Suprapubic skin (tissue), 4 donors: ENCODE results near the gene PLPP1. TPM values are rescaled to one million over a fixed set of nuclear protein-coding genes. Genes with fewer than 3 reads are reported as not detected.

Experiments used
- DNase-seq, 2 donors: peaks; one replicate each; pipeline ENCODE4 v3.0.0-alpha.2; 2019; ENCODE audit warnings: low spot score in 2 of 2
- H3K27ac ChIP-seq: fragments of 200-600 bp; sonication (generic); one replicate; pipeline ENCODE4 v1.5.1; 2019
- H3K27me3 ChIP-seq: fragments of 200-600 bp; sonication (generic); one replicate; pipeline ENCODE4 v1.5.1; 2019
- H3K36me3 ChIP-seq: fragments of 200-600 bp; sonication (generic); one replicate; pipeline ENCODE4 v1.5.1; 2019
- H3K4me1 ChIP-seq: fragments of 200-600 bp; sonication (generic); one replicate; pipeline ENCODE4 v1.5.1; 2019
- H3K4me3 ChIP-seq: fragments of 200-600 bp; sonication (generic); one replicate; pipeline ENCODE4 v1.5.1; 2019; ENCODE audit warnings: mild to moderate bottlenecking
- H3K9me3 ChIP-seq: fragments of 200-600 bp; sonication (generic); one replicate; pipeline ENCODE4 v1.5.1; 2019
- EP300 ChIP-seq: sonication (generic); formaldehyde crosslinking; IDR thresholded peaks from one replicate; pipeline ENCODE4 v1.6.1; 2017; ENCODE audit warnings: antibody characterized with exemption
- POLR2A ChIP-seq, 2 donors: fragments of 450-650 bp; IDR thresholded peaks; one replicate each; pipeline ENCODE4 v1.6.1; 2017; ENCODE audit warnings: antibody characterized with exemption in 2 of 2, mild to moderate bottlenecking in 2 of 2, moderate library complexity in 2 of 2
- POLR2AphosphoS5 ChIP-seq, 3 donors: sonication (generic); formaldehyde crosslinking; IDR thresholded peaks; one replicate each; pipeline ENCODE4 v1.6.1; 2017; ENCODE audit warnings: antibody characterized with exemption in 3 of 3
- WGBS: methylation state at CpG from one replicate; pipeline ENCODE4 v1.1.5; 2018; 5-methylcytosine and 5-hydroxymethylcytosine counted together
- total RNA-seq, 4 donors: library from RNA; depleted of rRNA; stranded (reverse); fragments of >200 nt; gene quantifications; one replicate each; pipeline ENCODE4 v1.1.0, GENCODE V29; 2016
- TF ChIP-seq, protein P1 (sequence below), 2 donors: fragments of 200-600 bp in 1 of 2; fragments of 450-650 bp in 1 of 2; sonication (generic) in 1 of 2; IDR thresholded peaks; one replicate each; pipeline ENCODE4 v1.5.1; 2016 to 2019; ENCODE audit warnings: antibody characterized with exemption in 2 of 2, mild to moderate bottlenecking in 1 of 2, moderate library complexity in 1 of 2

The PLPP1 gene
- total RNA-seq, 4 donors from 2014 or later = 57.8 to 81.6 (median 69.1) TPM

DNA sequence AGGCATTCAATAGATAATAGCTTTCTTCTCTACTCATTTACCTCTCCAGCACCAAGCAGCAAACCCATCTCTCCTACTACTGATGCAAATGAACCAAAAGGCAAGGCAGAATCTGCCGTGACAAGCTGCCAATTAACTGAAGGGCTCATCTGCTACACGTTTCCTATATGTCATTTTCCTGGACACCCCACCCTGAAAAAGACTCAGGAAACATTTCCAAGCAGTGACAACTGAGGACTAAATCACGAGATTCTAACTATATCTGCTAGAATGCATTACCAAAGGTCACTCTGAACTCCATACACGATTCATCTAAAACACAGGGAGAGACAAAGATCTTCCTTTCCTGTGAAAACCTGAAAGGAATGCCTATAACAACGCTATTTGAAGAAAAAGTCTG lies 12.9 kb downstream of the PLPP1 start:
- Histone ChIP-seq H3K4me1 (peaks cover 27% of the 10 kb centered on the region), H3K27ac (no peak overlapping the region), H3K9me3 (no peaks in the 10 kb centered on the region), H3K36me3 (no peaks in the 10 kb centered on the region), H3K27me3 (no peaks in the 10 kb centered on the region), H3K4me3 (no peak overlapping the region)
- TF ChIP-seq, protein P1, sequence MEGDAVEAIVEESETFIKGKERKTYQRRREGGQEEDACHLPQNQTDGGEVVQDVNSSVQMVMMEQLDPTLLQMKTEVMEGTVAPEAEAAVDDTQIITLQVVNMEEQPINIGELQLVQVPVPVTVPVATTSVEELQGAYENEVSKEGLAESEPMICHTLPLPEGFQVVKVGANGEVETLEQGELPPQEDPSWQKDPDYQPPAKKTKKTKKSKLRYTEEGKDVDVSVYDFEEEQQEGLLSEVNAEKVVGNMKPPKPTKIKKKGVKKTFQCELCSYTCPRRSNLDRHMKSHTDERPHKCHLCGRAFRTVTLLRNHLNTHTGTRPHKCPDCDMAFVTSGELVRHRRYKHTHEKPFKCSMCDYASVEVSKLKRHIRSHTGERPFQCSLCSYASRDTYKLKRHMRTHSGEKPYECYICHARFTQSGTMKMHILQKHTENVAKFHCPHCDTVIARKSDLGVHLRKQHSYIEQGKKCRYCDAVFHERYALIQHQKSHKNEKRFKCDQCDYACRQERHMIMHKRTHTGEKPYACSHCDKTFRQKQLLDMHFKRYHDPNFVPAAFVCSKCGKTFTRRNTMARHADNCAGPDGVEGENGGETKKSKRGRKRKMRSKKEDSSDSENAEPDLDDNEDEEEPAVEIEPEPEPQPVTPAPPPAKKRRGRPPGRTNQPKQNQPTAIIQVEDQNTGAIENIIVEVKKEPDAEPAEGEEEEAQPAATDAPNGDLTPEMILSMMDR (IDR thresholded peaks at IDR 0.05) = no peak
- no peak for TF ChIP-seq POLR2A (IDR thresholded peaks at IDR 0.05)
- no peak for TF ChIP-seq EP300
- TF ChIP-seq POLR2AphosphoS5 (IDR thresholded peaks at IDR 0.05) = no peak
- WGBS = 40% methylated on average over 5 of the region's 5 CpGs
- DNase-seq = no peak

DNA sequence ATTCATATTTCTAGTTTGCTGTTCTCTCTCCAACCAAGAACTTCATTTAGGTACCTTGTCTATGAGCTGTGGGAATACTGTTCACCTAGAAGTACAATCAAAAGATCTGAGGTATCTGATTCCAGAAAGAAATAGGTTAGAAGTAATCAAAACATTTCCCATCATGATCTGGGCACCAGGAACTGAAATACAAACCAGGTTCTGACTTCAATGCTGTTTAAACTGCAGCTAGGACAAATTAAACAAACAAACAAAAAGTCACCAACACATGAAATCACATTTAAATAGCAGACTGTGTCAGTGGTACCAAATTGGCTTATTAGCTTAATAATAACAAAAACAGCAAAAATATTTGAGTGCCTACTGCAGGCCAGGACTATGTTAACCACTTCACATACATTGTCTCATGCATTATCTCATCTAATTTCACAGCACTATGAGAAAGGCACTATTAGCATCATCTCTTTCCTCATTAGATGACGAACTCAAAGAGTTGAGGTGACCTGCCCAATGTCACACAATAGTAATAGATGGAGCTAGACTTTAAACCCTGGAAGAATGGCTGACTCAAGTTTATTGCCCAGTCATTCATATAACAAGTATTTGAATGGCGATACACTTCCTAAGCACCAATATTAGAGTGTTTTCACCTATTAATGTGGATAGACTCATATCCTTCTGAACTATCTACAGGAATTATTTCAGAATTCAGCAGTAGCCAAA lies 14.5 kb downstream of the PLPP1 start:
- DNase-seq = no peak
- Histone ChIP-seq H3K4me1 (peaks cover 26% of the 10 kb centered on the region), H3K27ac (no peak overlapping the region), H3K4me3 (no peak overlapping the region), H3K36me3 (no peaks in the 10 kb centered on the region), H3K9me3 (no peaks in the 10 kb centered on the region), H3K27me3 (no peaks in the 10 kb centered on the region)
- TF ChIP-seq, protein P1 (IDR thresholded peaks at IDR 0.05) = no peak
- TF ChIP-seq EP300 (no peak), POLR2AphosphoS5 (IDR thresholded peaks at IDR 0.05) (no peak), POLR2A (IDR thresholded peaks at IDR 0.05) (no peak)
- 94% methylated on average over 2 of the region's 2 CpGs for WGBS

DNA sequence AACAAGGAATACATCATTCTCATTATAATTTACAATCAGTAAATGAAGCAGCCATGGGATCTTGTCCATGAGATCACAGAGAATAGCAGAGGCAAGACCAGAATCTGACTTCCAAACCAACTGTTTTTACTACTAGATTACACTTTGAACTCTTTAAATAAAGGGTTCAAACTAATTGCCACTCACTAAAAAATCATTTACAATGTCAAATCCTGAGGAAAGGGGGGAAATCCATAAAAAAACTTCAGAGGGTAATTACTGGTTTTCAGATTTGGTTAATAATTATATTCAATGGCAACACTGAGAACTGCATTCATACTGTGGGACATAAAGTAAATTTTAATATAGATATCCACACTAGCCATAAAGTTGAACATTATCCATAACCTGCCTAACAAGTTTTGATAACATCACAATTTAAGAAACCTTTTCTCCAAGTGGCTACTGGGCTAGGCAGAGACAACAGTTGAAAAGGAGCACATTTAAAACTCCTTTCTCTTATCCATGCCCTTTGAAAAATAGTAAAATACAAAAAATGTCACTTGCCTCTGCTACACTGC lies 15.9 kb downstream of the PLPP1 start:
- Histone ChIP-seq H3K36me3 (no peaks in the 10 kb centered on the region), H3K27me3 (no peaks in the 10 kb centered on the region), H3K4me3 (no peak overlapping the region), H3K27ac (no peak overlapping the region), H3K9me3 (no peaks in the 10 kb centered on the region), H3K4me1 (peaks cover 26% of the 10 kb centered on the region)
- TF ChIP-seq POLR2AphosphoS5 (IDR thresholded peaks at IDR 0.05) = no peak
- TF ChIP-seq EP300 = no peak
- TF ChIP-seq POLR2A (IDR thresholded peaks at IDR 0.05) = no peak
- TF ChIP-seq, protein P1 (IDR thresholded peaks at IDR 0.05) = no peak
- no peak for DNase-seq

DNA sequence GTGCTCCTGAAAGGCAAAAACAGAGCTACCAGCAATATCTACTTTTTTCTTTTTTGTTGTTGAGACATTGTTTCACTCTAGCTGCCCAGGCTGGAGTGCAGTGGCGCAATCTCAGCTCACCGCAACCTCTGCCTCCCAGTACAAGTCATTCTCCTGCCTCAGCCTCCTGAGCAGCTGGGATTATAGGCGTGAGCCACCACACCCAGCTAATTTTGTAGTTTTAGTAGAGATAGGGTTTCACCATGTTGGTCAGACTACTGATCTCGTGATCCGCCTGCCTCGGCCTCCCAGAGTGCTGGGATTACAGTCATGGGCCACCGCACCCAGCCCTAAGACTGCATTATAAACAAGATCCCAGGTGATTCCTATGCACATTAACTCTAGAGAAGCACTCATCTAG lies 17.0 kb downstream of the PLPP1 start:
- no peaks in the 10 kb centered on the region for H3K36me3 ChIP-seq
- no peak overlapping the region for H3K4me3 ChIP-seq
- DNase-seq = no peak
- no peak overlapping the region for H3K27ac ChIP-seq
- TF ChIP-seq POLR2A (IDR thresholded peaks at IDR 0.05) = no peak
- TF ChIP-seq, protein P1 (IDR thresholded peaks at IDR 0.05) = no peak
- TF ChIP-seq EP300 = no peak
- TF ChIP-seq POLR2AphosphoS5 (IDR thresholded peaks at IDR 0.05) = no peak
- no peaks in the 10 kb centered on the region for H3K27me3 ChIP-seq
- H3K4me1 ChIP-seq = peaks cover 26% of the 10 kb centered on the region
- 97% methylated on average over 7 of the region's 7 CpGs for WGBS
- H3K9me3 ChIP-seq = no peaks in the 10 kb centered on the region

DNA sequence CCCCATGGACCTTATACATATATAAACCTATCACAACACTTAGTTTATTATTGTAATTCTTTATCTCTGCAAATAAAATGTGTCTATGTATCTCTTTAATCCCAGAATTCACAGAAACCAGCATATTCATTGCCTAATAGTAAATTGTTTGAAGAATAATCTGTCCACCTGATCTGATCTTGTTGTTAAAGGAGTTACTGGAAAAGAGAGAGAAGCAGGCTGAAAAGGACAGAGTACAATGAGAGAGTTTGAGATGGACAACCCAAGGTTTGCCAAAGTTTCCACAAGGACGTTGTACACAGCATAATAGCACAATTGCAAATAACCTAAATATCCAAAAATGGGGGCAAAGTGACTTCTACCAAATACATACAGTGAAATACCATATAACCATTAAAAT lies 23.8 kb downstream of the PLPP1 start:
- WGBS = 73% methylated on average over 1 of the region's 1 CpG
- no peaks in the 10 kb centered on the region for H3K27me3 ChIP-seq
- H3K36me3 ChIP-seq = no peaks in the 10 kb centered on the region
- no peak overlapping the region for H3K27ac ChIP-seq
- TF ChIP-seq, protein P1 (IDR thresholded peaks at IDR 0.05) = no peak
- TF ChIP-seq POLR2A (IDR thresholded peaks at IDR 0.05) (no peak), EP300 (no peak)
- DNase-seq = no peak
- no peak overlapping the region for H3K4me3 ChIP-seq
- peaks cover 23% of the 10 kb centered on the region for H3K4me1 ChIP-seq
- no peaks in the 10 kb centered on the region for H3K9me3 ChIP-seq
